Gastroesophageal sphincter (tissue), 4 donors: ENCODE results near the gene FLYWCH1. TPM values are rescaled to one million over a fixed set of nuclear protein-coding genes. Genes with fewer than 3 reads are reported as not detected.

Experiments used
- ATAC-seq: fragments of 150-250 bp; one replicate; pipeline ENCODE4 v1.9.1; 2016; ENCODE audit warnings: mild to moderate bottlenecking, moderate library complexity
- H3K27ac ChIP-seq, 4 donors: fragments of 200-600 bp; sonication (generic) in 3 of 4; 1 replicate in 3 of 4; 2 replicates in 1 of 4; pipeline ENCODE4 v1.5.1; 2016 to 2019
- H3K27me3 ChIP-seq: fragments of 200-600 bp; sonication (generic); one replicate; pipeline ENCODE4 v1.5.1; 2019
- H3K36me3 ChIP-seq, 2 donors: fragments of 200-600 bp; sonication (generic); one replicate each; pipeline ENCODE4 v1.5.1; 2019; ENCODE audit warnings: control low read depth in 1 of 2
- H3K4me1 ChIP-seq, 3 donors: fragments of 200-600 bp; sonication (generic); 1 replicate in 2 of 3; 2 replicates in 1 of 3; pipeline ENCODE4 v1.5.1; 2016 to 2019; ENCODE audit warnings: control low read depth in 2 of 3
- H3K4me3 ChIP-seq, 2 donors: fragments of 200-600 bp; sonication (generic); one replicate each; pipeline ENCODE4 v1.5.1; 2019; ENCODE audit warnings: mild to moderate bottlenecking in 1 of 2, moderate library complexity in 1 of 2
- H3K9me3 ChIP-seq, 3 donors: fragments of 200-600 bp; sonication (generic); one replicate each; pipeline ENCODE4 v1.5.1; 2017 to 2019; ENCODE audit warnings: control low read depth in 2 of 3
- EP300 ChIP-seq: sonication (generic); formaldehyde crosslinking; IDR thresholded peaks from one replicate; pipeline ENCODE4 v1.6.1; 2017; ENCODE audit warnings: antibody characterized with exemption, mild to moderate bottlenecking
- POLR2A ChIP-seq, 2 donors: fragments of 450-650 bp; IDR thresholded peaks; one replicate each; pipeline ENCODE4 v1.6.1; 2017; ENCODE audit warnings: antibody characterized with exemption in 2 of 2, mild to moderate bottlenecking in 2 of 2, moderate library complexity in 1 of 2
- POLR2AphosphoS5 ChIP-seq: sonication (generic); formaldehyde crosslinking; IDR thresholded peaks from one replicate; pipeline ENCODE4 v1.6.1; 2017; ENCODE audit warnings: antibody characterized with exemption
- WGBS, 2 donors: methylation state at CpG; one replicate each; pipeline ENCODE4 v1.1.5; 2018; ENCODE audit warnings: low coverage in 1 of 2; 5-methylcytosine and 5-hydroxymethylcytosine counted together
- total RNA-seq, 4 donors: library from RNA; depleted of rRNA; stranded (reverse); fragments of >200 nt; gene quantifications; one replicate each; pipeline ENCODE4 v1.1.0, GENCODE V29; 2016
- TF ChIP-seq, protein P1 (sequence below), 4 experiments: fragments of 200-600 bp in 2 of 4; fragments of 450-650 bp in 2 of 4; sonication (generic) in 1 of 4; IDR thresholded peaks; one replicate each; pipeline ENCODE4 v1.5.1; 2017 to 2019; ENCODE audit warnings: antibody characterized with exemption in 4 of 4, mild to moderate bottlenecking in 2 of 4, moderate library complexity in 2 of 4

FLYWCH1 gene
- total RNA-seq, 4 donors from 2014 or later: 34.5 to 66.5 (median 51.2) TPM

DNA sequence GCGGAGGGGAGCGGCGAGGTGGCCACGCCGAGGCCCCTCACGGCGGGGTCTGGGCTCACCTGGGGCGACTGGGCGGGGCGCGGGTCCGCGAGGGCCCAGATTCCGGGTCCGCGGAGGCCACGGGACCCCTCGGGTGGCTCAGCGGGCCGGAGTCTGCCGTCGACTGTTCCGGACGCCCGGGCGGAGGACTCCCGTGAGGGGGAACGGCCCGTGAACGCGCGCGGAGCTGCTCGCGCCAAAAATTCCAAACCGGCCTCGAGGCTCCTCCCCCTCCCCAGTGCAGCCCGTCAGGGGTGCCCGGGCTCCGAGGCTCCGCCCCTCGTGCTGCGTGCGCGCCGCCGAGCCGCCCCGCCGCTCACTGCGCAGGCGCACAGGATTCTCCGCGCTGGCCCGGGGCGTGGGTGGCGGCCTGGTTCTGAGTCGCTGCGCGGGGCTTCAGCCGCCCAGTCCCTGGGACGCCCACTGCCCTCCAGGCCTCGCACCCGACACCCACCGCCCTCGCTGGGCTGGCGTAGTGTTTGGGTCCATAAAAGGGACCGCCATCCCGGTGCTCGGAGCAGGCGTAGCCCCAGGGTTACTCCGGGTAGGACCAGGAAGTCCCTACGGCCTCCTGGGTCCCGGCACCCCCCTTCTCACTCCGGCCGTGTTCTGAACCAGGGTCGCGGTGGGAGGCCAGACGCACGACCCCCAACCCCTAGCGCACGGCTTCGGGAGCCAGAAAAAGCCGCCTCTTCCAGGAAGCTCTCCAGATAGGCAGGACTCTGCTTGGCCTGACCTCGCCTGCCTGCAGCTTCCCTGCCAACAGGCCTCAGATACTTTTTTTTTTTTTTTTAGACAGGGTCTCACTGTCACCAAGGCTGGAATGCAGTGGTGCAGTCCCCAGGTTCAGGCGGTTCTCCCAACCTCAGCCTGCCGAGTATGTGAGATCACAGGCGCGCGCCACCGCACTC lies 68.8 kb downstream of the FLYWCH1 start, which contains the start of gene PKMYT1:
TSS of gene PKMYT1 (minus strand) at position 220 of the 950 bp plus-strand sequence. CDS start 789 bp downstream, outside the sequence.
- Histone ChIP-seq H3K4me1 (peaks cover 0 to 38% (median 8%) of the 10 kb centered on the region in 3 donors), H3K27me3 (peaks cover 43% of the 10 kb centered on the region), H3K36me3 (no peaks in the 10 kb centered on the region), H3K4me3 (peak within 1 kb of the TSS; percentile 63 to 82), H3K27ac (peak within 1 kb of the TSS; percentile 60 to 92 (median 90)), H3K9me3 (no peaks in the 10 kb centered on the region)
- ATAC-seq: peak; percentile 96
- 39% methylated on average over 3 of the region's 91 CpGs; no CpG with 5 or more reads in 1 of the 2 donors for WGBS, 2 donors
- TF ChIP-seq EP300 (no peak), POLR2A (IDR thresholded peaks at IDR 0.05) (peak; percentile 94 to 95), POLR2AphosphoS5 (peak; percentile 95)
- TF ChIP-seq, protein P1, sequence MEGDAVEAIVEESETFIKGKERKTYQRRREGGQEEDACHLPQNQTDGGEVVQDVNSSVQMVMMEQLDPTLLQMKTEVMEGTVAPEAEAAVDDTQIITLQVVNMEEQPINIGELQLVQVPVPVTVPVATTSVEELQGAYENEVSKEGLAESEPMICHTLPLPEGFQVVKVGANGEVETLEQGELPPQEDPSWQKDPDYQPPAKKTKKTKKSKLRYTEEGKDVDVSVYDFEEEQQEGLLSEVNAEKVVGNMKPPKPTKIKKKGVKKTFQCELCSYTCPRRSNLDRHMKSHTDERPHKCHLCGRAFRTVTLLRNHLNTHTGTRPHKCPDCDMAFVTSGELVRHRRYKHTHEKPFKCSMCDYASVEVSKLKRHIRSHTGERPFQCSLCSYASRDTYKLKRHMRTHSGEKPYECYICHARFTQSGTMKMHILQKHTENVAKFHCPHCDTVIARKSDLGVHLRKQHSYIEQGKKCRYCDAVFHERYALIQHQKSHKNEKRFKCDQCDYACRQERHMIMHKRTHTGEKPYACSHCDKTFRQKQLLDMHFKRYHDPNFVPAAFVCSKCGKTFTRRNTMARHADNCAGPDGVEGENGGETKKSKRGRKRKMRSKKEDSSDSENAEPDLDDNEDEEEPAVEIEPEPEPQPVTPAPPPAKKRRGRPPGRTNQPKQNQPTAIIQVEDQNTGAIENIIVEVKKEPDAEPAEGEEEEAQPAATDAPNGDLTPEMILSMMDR (IDR thresholded peaks at IDR 0.05): peak in 1 of 4 experiments; percentile 19

DNA sequence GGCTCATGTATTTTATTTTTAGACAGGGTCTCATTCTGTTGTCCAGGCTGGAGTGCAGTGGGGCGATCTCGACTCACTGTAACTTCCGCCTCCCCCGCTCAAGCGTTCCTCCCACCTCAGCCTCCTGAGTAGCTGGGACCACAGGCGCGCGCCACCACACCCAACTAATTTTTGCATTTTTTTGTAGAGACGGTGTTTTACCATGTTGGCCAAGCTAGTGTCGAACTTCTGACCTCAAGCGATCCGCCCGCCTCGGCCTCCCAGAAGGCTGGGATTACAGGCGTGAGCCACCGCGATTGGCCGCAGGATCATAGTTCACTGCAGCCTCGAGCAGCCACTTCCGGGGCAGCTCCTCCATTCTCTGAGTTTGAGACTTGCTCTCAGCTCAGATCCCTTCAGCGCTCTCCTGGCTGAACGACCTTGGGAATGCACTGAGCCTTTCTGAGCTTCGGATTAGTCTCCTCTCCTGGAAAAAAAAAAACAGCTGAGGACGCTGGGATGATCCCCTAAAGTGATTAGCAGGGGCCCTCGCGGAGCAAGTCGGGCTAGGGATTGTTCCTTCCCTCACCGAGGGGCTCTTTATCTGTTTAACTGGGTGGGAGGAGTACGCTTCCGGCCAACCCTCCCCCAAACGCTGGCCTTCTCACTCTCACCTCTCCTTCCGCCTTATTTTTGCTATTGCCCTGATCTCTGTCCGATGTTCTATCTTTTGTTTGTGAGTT lies 69.6 kb downstream of the FLYWCH1 start:
- Histone ChIP-seq H3K27me3 (peaks cover 38% of the 10 kb centered on the region), H3K4me1 (peaks cover 0 to 46% (median 8%) of the 10 kb centered on the region in 3 donors), H3K27ac (peak overlapping the region in 2 of 4 donors; percentile 91 to 92), H3K4me3 (peak overlapping the region in 1 of 2 donors; percentile 82), H3K9me3 (no peaks in the 10 kb centered on the region), H3K36me3 (no peaks in the 10 kb centered on the region)
- WGBS, 2 donors: 42 to 56% methylated on average over 10 to 18 of the region's 33 CpGs
- no peak for TF ChIP-seq EP300
- TF ChIP-seq, protein P1 (IDR thresholded peaks at IDR 0.05): no peak
- TF ChIP-seq POLR2AphosphoS5: no peak
- no peak for TF ChIP-seq POLR2A (IDR thresholded peaks at IDR 0.05)
- no peak for ATAC-seq

DNA sequence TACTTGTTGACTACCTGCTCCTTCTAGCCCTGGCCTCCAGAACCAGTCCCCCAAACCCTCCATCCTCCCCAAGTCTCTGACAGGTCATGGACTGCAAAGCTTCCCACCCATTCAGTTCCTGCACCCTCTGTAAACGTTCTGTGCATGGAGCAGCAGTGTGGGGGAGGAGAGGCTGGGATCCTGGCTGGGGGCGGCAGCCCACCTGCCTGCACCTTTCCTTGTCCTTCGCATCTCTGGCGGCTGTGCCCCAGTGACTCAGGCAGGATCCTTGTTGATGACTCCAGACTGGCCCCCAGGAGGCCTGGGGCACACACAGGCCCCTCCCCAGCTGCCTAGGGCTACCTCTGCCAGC lies 70.1 kb downstream of the FLYWCH1 start:
- no peak overlapping the region for H3K4me3 ChIP-seq
- peaks cover 0 to 46% (median 8%) of the 10 kb centered on the region in 3 donors for H3K4me1 ChIP-seq
- H3K36me3 ChIP-seq: no peaks in the 10 kb centered on the region
- no peak overlapping the region for H3K27ac ChIP-seq
- WGBS, 2 donors: no CpG with 5 or more reads among the region's 4 CpGs
- TF ChIP-seq POLR2AphosphoS5 (no peak), POLR2A (IDR thresholded peaks at IDR 0.05) (no peak), EP300 (no peak)
- TF ChIP-seq, protein P1 (IDR thresholded peaks at IDR 0.05): no peak
- no peak for ATAC-seq
- H3K27me3 ChIP-seq: peaks cover 35% of the 10 kb centered on the region
- no peaks in the 10 kb centered on the region for H3K9me3 ChIP-seq

DNA sequence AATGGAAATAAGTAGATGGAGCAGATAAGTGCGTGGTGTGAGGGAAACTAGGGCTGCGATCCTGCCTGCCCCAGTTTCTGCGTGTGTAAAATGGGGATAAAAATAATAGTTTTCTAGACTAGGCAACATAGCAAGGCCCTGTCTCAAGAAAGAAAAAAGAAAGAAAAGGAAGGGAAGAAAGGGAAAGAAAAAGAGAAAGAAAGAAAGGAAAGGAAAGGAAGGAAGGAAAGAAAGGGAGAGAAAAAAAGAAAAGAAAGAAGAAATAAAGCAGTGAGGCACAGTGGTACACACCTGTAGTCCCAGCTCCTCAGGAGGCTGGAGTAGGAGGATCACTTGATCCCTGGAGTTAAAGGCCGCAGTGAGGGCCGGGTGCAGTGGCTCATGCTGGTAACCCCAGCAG lies 70.7 kb downstream of the FLYWCH1 start:
- no peaks in the 10 kb centered on the region for H3K36me3 ChIP-seq
- peaks cover 36% of the 10 kb centered on the region for H3K27me3 ChIP-seq
- TF ChIP-seq POLR2AphosphoS5 (no peak), POLR2A (IDR thresholded peaks at IDR 0.05) (no peak)
- TF ChIP-seq, protein P1 (IDR thresholded peaks at IDR 0.05): no peak
- H3K27ac ChIP-seq: no peak overlapping the region
- no peak for ATAC-seq
- peaks cover 0 to 46% (median 8%) of the 10 kb centered on the region in 3 donors for H3K4me1 ChIP-seq
- no peak overlapping the region for H3K4me3 ChIP-seq
- WGBS, 2 donors: 70 to 83% methylated on average over 5 of the region's 5 CpGs
- H3K9me3 ChIP-seq: no peaks in the 10 kb centered on the region
